NCI-H524 (cell line): ENCODE data around the gene FAAP20.

Source experiments
- DNase-seq, 2 experiments: peaks; one replicate each; lab custom pipeline; 2025; lab: John Stamatoyannopoulos, UW

Gene FAAP20

DNA sequence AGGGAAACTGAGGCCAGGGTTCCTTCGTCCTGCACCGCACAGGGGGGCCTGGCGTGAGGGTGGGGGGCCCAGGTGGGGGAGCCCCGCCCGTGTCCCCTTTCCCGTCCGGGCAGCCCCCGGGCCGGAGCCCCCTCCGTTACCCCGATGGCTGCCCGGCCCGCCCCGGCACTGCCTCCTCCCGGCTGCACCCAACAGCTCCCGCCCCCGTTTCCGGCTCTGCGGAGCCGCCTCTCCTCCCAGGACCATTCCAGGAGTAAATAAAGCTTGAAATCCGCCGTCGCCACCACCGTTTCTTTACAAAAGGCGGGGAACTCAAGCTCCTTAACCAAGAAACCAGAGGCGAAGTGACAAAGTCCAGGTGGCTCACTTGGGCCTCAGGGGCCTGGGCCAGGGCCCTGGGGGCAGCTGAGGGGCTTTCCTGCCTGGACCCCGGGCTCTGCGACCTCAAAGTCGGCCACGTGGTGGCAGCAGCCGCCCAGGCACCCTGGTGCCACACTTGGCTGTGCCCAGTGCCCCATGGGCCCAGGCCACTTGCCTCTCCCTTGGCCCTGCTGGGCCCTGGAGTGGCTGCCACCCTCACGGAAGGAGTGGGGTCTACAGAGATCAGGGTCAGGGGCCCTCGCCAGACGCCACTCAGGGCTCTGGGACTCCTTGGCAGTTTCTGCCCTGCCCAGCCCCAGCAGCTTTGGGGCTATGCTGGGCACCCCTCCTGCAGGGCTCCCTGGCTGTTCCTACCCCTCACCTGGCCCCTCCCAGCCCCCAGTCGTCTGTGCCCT, 514 bp upstream of the FAAP20 start:
- DNase-seq = peak; percentile 77 to 84

DNA sequence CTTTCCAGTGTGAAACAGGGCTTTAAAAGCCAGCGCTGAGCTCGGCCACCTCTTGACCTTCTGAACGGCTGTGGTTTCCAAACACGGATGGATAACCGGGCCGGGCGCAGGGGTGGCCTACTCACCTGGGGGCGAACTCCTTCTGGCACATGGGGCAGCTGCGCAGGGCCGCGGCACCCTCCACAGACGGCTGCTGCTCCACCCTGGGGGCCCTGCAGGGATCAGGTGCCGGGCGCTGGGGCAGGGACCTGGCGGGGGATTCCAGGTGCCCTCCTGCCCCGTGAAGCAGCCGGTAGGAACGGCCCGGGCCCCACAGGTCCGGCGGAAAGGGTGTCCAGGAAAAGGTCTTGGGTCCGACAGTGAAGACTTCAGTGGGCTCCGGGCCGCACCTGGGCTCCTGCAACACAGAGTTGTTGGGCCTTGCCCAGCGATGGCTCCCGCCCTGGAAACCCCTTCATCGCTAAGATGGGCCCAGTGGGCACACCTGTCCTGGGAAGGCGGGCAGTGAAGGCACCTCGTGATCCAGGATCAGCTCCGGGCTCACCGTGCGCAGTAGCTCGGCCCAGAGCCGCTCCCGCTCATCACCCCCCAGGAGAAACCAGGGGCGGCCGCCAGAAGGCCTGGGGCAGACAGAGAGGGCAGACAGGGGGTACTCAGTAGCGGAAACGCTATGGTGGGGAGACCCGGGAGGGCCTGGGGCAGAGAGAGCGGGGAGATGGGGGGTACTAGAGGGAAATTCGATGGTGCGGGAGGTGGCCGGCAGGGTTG, 874 bp downstream of the FAAP20 start:
- no peak for DNase-seq

DNA sequence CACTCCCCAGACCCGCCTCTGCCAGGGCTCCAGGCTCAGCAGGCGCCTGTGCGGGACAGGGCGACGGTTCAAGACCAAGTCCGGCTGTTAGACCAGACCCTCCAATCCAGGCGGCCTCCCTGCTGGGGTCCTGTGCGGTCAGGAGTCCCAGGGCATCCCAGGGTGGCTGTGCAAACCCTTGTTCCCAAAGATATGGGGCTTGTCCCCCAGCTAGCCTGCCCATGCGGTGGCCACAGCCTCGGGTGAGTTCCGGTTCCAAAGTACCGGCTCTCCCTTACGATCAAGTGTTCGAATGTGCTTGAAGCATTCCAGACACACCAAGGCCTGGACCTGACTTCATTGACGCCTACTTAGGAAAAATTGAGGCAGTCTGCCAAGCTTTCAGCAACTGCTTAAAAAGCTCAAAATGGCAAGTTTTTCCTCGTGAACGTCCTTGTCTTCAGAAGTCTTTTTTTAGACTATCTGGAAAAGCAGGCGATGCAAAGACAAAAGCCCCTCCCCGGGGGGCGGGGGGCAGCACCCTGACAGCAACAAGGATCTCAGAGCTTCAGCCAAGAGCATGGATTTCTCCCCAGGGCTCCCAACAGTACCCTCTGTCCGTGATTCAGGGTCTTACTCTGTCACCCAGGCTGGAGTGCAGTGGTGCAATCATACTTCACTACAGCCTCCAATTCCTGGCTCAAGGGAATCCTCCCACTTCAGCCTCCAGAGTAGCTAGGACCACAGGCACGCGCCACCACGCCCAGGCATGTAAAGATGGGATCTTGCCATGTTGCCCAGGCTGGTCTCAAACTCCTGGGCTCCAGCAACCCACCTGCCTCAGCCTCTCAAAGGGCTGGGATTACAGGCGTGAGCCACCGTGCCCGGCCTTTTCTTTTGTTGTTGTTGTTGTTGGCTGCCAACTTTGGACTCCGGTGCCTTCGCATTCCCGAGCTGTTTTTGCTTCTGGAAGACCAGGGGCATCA, 2.3 kb downstream of the FAAP20 start:
- DNase-seq = no peak

DNA sequence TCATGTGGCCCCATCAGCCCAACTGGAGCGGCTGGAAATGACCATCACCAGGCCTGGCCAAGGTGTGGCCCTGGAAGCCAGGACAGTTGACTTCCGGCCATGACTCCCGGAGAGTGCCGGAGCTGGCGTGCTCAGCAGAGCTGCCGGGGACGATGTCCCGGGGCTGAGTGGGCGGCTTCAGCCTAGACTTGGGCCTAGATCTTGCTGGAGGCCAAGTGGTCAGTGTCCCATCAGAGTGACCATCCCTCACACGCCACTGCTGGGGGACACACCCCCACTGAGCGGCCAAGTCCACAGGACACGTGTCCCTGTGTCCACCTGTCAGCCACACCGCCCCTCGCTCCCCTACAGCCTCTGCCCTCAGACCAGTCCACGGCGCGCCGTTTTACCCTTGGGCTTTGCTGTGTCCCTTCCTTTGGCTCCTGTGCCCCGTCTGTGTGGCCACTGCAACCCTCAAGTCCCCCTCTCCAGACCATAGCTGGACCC, 4.0 kb downstream of the FAAP20 start:
- DNase-seq = no peak

DNA sequence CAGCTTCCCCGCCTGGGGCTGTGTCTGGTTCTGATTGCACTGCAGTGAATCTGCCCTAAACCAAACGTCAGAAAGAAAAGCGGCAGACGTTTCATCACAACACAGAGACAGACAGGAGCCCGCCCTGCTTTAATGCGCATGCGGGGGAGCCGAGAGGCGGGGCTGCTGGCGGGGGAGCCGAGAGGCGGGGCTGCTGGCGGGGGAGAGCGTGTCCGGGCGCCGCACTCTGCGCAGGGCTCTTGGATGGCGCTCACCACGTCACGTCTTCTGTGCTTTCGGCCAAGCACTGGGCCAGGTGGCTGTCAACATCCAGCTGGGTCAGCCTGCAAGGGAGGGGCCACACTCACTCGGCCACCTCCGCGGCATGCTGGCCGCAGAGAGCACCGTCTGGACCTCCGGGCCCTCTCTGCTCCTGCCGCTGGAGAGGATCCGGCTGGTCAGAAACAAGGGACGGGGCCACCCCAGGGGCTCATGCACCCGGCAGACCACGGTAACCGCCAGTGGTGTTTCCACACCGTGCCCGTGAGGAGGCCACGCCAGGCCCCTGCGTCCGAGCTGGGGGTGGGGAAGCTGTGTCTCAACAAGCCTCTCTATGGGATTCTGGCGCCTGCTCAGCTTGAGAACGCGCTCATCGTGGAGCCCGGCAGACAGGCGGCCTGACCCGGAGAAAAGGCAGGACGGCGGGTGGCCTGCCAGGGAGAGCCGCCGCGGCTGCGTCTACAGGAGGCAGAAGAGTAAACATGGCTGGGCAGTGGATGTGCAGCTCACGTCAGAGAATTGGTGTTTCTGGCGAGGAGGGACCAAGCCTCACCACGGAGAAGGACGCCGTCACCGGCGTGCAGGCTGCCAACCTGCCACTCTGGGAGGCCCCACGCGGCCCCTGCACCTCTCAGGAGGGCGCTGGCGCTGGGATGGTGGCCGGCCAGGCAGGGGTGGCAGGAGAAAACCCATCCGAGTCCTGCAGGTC, 4.8 kb downstream of the FAAP20 start:
- DNase-seq = peak; percentile 80 to 92

DNA sequence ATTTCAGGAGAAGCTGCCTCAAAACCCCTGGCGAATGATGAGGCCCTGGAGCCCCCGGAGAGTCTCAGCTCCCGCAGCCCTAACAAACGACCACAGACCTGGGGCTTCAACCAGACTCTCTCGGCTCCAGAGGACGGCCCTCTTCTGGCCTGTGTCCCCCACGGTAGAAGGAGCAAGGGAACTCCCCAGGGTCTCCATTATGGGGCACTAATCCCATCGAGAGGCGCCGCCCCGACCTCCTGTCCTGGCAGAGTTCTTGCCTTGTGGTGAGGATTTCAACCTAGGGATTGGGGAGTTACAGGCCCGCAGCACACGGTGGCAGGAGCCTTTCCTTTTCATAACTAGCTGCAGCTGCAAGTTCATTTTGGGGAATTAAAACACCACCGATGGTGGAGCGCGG, 6.2 kb downstream of the FAAP20 start:
- peak in 1 of 2 experiments; percentile 67 for DNase-seq

DNA sequence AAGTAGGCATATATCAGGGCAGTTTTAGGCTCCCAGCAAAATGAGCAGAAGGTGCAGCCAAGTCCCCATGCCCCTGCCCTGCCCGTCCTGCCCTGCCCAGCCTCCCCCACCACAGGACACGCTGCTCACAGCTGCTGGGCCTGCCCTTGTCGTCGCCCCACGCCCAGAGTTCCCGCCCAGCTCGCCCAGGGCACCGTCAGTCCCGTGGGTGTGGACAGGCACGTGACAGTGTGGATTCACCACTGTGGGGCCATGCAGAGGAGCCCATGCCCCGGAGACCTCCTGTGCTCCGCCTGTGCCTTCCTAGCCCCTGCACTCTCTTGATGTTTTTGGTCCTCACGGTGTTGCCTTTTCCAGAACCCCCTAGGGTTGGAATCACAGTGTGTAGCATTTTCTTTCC, 7.0 kb downstream of the FAAP20 start:
- no peak for DNase-seq

DNA sequence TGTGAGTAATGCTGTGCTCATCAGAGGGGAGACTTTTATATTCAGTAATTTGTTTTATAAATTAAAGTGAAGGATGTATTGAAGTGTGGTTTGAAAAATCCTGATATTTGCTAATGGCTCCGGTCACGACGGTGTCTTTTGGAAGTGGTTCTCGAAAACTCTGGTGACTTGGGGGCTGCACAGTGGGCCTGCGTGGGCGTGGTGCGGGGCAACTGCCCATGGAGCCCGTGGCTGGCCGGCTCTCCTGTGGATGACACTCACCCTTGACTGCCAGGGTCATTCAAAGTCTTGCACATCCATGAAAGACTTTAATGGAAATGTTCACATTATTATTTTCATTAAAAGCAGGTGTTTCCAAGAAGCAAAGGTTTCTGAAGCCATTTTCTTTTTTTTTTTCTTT, 7.7 kb downstream of the FAAP20 start:
- DNase-seq = no peak

DNA sequence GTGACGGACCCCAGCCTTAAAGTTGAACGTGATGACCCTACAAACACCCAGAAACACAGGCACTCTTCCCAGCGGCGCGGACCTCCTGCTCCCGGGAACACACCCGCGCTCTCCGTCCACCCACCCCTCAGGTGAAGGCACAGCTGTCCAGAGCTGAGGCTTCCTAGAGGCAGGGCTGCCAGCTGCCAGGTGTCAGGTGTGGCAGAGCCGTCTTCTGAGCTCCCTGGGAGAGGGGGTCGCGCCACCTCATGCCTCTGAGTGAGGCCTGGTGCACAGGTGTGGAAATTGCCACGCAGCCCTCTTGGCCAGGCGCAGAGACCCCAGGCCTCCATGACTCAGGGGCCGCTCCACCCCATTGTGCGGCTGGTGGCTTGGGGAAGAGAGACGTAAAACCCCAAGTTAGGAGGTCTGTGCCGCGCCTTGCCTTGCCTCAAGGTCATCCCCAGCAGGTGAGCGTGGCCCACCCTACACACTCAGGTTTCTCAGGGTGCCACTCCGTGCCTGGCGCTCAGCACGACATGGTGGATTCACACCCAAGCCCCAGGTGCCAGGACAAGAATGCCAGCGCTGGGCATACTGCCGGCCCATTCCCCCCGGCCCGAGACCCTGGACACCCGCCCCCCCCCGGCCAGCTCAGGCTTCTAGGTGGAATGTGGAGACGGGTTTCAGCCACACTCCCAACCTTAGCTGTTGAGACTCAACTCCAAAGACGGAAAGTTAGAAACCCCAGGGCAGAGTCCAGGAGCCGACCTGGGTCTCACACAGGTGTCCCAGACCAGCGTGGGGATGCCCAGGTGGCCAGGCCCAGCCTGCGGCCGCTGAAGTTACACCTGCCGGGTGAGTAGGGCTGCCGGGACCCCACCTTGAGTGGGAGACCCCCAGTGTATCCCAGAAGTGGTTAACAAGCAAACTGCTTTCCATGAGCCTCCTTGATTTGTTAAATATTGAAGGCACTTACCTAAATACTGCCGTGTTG, 8.4 kb downstream of the FAAP20 start:
- no peak for DNase-seq

DNA sequence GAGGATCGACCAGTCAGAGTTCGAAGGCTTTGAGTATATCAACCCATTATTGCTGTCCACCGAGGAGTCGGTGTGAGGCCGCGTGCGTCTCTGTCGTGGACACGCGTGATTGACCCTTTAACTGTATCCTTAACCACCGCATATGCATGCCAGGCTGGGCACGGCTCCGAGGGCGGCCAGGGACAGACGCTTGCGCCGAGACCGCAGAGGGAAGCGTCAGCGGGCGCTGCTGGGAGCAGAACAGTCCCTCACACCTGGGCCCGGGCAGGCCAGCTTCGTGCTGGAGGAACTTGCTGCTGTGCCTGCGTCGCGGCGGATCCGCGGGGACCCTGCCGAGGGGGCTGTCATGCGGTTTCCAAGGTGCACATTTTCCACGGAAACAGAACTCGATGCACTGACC, 9.6 kb downstream of the FAAP20 start:
- DNase-seq = no peak

DNA sequence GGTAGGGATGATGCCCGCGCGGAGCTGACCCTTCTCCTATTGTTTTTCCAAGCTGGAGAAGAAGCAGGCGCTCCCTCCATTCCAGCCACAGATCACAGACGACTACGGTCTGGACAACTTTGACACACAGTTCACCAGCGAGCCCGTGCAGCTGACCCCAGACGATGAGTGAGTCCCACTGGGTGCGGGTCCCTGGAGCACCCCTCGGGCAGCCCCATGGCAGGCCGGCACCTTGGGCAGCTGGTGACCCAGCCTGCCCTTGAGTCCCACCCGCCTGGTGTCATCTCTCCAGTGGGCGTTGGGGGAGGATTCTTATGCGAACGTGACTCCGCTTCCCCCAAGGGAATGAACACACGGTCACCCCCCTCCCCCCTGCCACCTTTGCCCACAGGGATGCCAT, 10.0 kb downstream of the FAAP20 start:
- DNase-seq = no peak

DNA sequence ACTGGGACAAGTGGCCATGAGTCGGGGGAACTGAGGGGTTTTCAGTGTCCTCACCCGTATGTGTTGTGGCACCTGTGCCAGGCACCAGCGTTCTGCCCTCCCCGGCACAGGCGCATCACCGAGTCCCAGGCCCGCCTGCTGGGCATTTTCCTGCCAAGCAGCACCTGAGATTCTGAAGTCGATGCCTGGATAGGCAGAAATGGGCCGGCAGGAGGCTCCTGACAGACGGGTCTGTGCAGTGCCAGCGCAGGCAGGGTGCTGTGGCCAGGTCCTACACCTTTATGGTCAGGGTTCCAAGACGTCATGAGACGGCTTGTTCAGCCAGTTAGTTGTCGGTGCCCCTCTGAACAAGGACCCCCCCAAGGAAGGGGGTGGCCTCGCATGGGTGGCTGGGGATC, 10.6 kb downstream of the FAAP20 start:
- DNase-seq = no peak

DNA sequence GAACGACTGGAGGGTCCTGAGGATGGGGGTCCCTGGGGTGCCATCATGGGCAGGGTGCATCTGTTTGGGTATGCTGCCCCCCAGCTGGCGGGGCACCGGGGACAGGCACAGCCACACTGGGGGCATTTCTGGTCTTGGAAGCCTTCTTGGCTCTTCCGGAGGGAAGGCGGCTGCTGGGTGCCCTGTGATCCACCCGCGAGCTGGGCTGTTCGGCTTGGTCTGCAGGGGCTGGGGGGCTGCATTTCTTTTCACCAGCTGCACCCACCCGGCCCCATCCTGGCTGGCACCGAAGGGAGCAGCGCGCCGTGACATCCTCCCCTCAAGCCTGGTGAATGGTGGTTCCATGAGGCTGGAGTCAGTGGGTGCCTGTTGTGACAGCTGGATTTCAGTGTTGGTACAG, 12.2 kb downstream of the FAAP20 start:
- DNase-seq = no peak

DNA sequence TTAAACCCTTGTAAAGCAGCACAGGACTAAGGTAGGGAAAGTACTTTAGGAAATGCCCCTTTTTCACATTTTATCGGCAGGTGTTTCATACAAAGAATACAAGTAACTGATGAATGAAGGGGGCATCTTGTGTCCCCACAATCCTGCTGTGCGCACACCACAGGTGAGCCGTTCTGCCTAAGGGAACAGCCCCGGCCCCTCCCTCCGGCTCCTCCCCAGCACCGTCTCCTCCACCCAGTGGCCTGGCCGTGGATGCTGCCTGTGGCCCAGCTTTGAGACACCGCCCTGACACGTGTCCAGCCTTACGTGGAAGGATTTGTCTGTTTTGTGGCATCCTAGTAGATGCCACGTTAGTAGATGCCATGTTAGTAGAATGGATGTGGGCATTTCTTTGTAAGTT, 12.8 kb downstream of the FAAP20 start:
- DNase-seq = no peak

DNA sequence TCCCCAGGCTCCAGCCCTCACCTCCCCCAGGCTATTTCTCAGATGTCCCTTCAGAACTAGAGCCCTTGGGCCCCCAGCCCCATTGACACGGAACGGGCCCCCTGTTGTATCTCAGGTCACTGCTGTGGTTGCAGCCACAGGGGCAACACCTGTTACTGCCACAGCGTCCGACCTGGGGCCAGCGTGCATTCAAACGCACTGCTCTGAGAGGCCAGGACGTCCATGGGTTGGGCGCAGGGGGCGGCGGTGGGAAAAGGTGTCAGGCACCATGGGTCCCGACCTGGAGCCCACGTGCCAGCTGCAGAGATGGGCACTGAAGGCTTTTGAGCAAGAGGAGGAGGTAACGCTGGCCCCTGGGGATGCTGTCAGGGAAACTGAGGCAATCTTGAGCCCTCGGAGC, 13.3 kb downstream of the FAAP20 start:
- no peak for DNase-seq

DNA sequence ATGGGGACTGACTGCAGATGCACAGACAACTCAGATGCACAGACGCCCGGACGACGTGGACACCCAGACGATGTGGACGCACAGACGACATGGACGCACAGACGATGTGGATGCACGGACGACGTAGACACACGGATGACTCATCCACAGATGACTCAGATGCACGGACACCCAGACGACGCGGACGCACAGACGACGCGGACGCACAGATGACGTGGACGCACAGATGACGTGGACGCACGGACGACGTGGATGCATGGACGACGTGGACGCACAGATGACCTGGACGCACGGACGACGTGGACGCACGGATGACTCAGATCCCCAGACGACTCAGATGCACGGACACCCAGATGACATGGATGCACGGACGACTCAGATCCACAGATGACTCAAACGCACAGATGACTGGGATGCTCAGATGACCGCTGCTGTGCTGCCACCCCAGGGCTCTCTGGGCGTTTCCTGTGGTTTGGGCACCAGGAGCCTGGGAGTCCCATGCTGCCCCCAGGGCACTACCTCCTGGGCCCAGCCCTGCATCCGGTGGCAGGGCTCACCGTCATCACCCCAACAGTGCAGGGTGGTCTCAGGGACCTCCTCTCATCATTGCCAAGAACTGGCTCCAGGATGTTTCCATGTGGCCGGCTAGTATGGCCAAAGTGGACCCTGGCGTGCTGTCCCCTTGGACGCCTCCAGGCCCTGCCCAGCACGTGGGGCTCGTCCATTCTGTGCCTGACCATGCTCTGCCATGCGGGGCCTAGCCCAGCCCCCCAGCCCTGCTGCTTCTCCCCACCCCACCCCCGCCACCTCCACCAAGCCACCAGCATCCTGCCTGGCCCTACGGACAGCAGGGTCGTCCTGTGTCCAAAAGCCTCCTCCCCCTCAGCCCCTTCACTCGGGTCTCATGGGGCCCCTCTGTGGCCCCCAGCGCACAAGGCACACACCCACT, 14.0 kb downstream of the FAAP20 start:
- no peak for DNase-seq

DNA sequence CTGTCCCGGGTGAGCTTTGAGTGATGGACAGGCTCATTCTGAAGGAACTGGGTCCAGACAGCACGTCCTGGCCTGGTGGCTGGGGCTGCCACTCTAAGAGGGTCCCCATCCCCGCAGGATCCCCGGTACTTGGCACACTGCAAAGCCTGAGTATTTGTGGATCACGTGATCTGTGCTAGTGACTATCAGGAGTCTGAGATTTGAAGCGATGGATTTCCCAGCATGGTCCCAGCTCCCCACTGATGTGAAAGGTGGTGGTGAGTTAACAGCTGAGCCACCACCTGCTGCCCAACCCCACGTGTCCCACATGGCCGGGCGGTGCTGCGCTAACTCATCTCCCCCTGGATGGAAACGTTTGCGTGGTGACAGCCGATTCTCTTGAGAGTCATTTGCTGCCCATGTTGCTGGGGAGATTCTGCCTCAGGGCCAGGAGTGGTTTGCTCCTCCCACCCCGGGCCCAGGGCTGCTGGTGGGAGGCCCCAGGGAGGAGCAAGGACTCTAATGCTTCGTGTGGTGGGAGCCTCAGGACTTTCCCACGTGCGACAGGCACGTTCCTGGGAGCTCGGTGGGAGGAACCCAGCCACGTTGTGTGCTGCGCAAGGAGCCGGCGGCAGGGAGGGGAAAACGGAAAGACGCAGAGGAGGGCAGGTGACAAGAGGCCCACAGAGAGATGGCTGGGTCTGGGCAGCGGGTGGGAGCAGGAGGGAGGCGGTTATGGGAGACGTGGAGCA, 15.1 kb downstream of the FAAP20 start:
- peak in 1 of 2 experiments; percentile 47 for DNase-seq

DNA sequence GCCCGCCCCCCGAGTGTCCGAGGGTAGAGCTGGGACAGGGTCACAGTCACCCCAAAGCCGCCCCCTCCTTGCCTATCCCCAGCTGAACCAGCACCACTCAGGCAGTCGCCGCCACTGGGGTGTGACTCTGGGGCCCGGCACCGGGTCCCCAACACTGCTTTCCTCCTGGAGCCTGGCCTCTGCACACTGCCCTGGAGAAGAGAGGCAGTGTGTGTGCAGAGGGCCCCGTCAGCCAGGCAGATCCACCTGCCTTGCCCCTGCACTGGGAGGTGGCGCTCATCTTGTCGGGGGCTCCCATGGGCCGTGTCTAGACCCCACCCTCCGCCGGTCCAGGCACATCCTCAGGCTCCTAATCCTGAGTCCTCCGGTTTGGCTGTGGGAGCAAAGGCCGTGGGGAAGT, 15.7 kb downstream of the FAAP20 start:
- DNase-seq = no peak
